Astrocyte (in vitro differentiated cells and primary cell): ENCODE results near the gene PCDHA13. TPM values are rescaled to one million over a fixed set of nuclear protein-coding genes. Genes with fewer than 3 reads are reported as not detected.

Experiments
- DNase-seq: peaks from one replicate; pipeline ENCODE4 v3.0.0-alpha.2; 2010; ENCODE audit warnings: low read depth
- FAIRE-seq: peaks from 2 replicates; lab custom pipeline; 2011; peaks lifted over from hg19 to GRCh38; lab: Jason Lieb, UNC
- H2AFZ ChIP-seq: 2 replicates; pipeline ENCODE4 v1.6.0; 2012; ENCODE audit warnings: low read depth, low read length, inconsistent platforms
- H3K27ac ChIP-seq: 2 replicates; pipeline ENCODE4 v1.5.1; 2011; ENCODE audit warnings: low read depth, low read length, inconsistent platforms
- H3K27me3 ChIP-seq: 2 replicates; pipeline ENCODE4 v1.6.0; 2011; ENCODE audit warnings: low read length, inconsistent platforms; ENCODE audit not compliant: insufficient read depth
- H3K36me3 ChIP-seq: 2 replicates; pipeline ENCODE4 v1.5.1; 2011; ENCODE audit warnings: low read length, inconsistent platforms; ENCODE audit not compliant: insufficient read depth
- H3K4me1 ChIP-seq: 2 replicates; pipeline ENCODE4 v1.5.1; 2011; ENCODE audit warnings: low read length, inconsistent platforms; ENCODE audit not compliant: insufficient read depth
- H3K4me2 ChIP-seq: 2 replicates; pipeline ENCODE4 v1.6.0; 2012; ENCODE audit warnings: low read length, inconsistent platforms
- H3K4me3 ChIP-seq: 2 replicates; pipeline ENCODE4 v1.5.1; 2011; ENCODE audit warnings: low read depth, mild to moderate bottlenecking, low read length, inconsistent platforms; ENCODE audit not compliant: insufficient read depth
- H3K79me2 ChIP-seq: 2 replicates; pipeline ENCODE4 v1.6.0; 2012; ENCODE audit warnings: mild to moderate bottlenecking, low read length, inconsistent platforms; ENCODE audit not compliant: insufficient read depth
- H3K9ac ChIP-seq: 2 replicates; pipeline ENCODE4 v1.6.0; 2012; ENCODE audit warnings: mild to moderate bottlenecking, low read length, inconsistent platforms
- H3K9me3 ChIP-seq: 2 replicates; pipeline ENCODE4 v1.5.1; 2012; ENCODE audit warnings: low read depth, mild to moderate bottlenecking, low read length, inconsistent platforms; ENCODE audit not compliant: insufficient read depth
- H4K20me1 ChIP-seq: 2 replicates; pipeline ENCODE4 v1.6.0; 2012; ENCODE audit warnings: low read length, inconsistent platforms; ENCODE audit not compliant: insufficient read depth
- H3K27ac Mint-ChIP-seq: one replicate; pipeline ENCODE4 v1.8.0; 2021; ENCODE audit warnings: mild to moderate bottlenecking, mixed read lengths; ENCODE audit not compliant: unreplicated experiment
- H3K27me3 Mint-ChIP-seq: one replicate; pipeline ENCODE4 v1.8.0; 2021; ENCODE audit warnings: low read depth, mixed read lengths; ENCODE audit not compliant: unreplicated experiment
- H3K36me3 Mint-ChIP-seq: one replicate; pipeline ENCODE4 v1.8.0; 2021; ENCODE audit warnings: low read depth, mixed read lengths; ENCODE audit not compliant: unreplicated experiment
- H3K4me1 Mint-ChIP-seq: one replicate; pipeline ENCODE4 v1.8.0; 2021; ENCODE audit warnings: low read depth, mixed read lengths; ENCODE audit not compliant: unreplicated experiment
- H3K4me3 Mint-ChIP-seq: one replicate; pipeline ENCODE4 v1.8.0; 2021; ENCODE audit warnings: mild to moderate bottlenecking, moderate library complexity, mixed read lengths; ENCODE audit not compliant: unreplicated experiment
- H3K9me3 Mint-ChIP-seq: one replicate; pipeline ENCODE4 v1.8.0; 2021; ENCODE audit warnings: mild to moderate bottlenecking, mixed read lengths; ENCODE audit not compliant: unreplicated experiment
- CTCF ChIP-seq: IDR thresholded peaks from 2 replicates; pipeline ENCODE4 v1.5.1; 2011; ENCODE audit warnings: low read depth, mild to moderate bottlenecking, inconsistent platforms, low read length, moderate library complexity; ENCODE audit not compliant: insufficient read depth
- EZH2 ChIP-seq: IDR thresholded peaks from 2 replicates; pipeline ENCODE4 v1.6.1; 2012; ENCODE audit warnings: mild to moderate bottlenecking, low read length, inconsistent platforms; ENCODE audit not compliant: insufficient read depth
- total RNA-seq: library from RNA; stranded (reverse); gene quantifications from 2 replicates; pipeline ENCODE4 v1.2.1, GENCODE V29; 2021

The PCDHA13 gene
- total RNA-seq, 1 donor from 2014 or later, result 1.7 TPM

GRCh38 chr5:140877262-140877581 lies 4.7 kb upstream of the PCDHA13 start:
- H3K79me2 ChIP-seq, result no peaks in the 10 kb centered on the region
- H3K4me2 ChIP-seq, result no peak overlapping the region
- DNase-seq (no peak), FAIRE-seq (no peak)
- peaks cover 3% of the 10 kb centered on the region for H3K9me3 Mint-ChIP-seq
- H3K27me3 Mint-ChIP-seq, result no peaks in the 10 kb centered on the region
- no peaks in the 10 kb centered on the region for H4K20me1 ChIP-seq
- no peaks in the 10 kb centered on the region for H3K27me3 ChIP-seq
- H3K27ac Mint-ChIP-seq, result no peak overlapping the region
- H3K36me3 ChIP-seq, result no peaks in the 10 kb centered on the region
- H3K4me1 Mint-ChIP-seq, result peaks cover 6% of the 10 kb centered on the region
- no peak overlapping the region for H2AFZ ChIP-seq
- no peaks in the 10 kb centered on the region for H3K4me1 ChIP-seq
- TF ChIP-seq CTCF (no peak), EZH2 (no peak)
- H3K9ac ChIP-seq, result no peak overlapping the region
- H3K27ac ChIP-seq, result no peak overlapping the region
- H3K4me3 Mint-ChIP-seq, result no peak overlapping the region
- H3K4me3 ChIP-seq, result no peak overlapping the region
- peaks cover 17% of the 10 kb centered on the region for H3K36me3 Mint-ChIP-seq
- H3K9me3 ChIP-seq, result peaks cover 15% of the 10 kb centered on the region

GRCh38 chr5:140882591-140882899 lies 621 bp downstream of the PCDHA13 start:
- Histone ChIP-seq H3K79me2 (no peaks in the 10 kb centered on the region), H3K27me3 (no peaks in the 10 kb centered on the region), H3K9me3 (peaks cover 11% of the 10 kb centered on the region), H2AFZ (no peak overlapping the region), H3K4me1 (no peaks in the 10 kb centered on the region), H3K4me3 (no peak overlapping the region), H3K27ac (no peak overlapping the region), H4K20me1 (no peaks in the 10 kb centered on the region), H3K4me2 (no peak overlapping the region), H3K9ac (no peak overlapping the region), H3K36me3 (no peaks in the 10 kb centered on the region)
- Mint-ChIP-seq H3K36me3 (peaks cover 18% of the 10 kb centered on the region), H3K27me3 (no peaks in the 10 kb centered on the region), H3K4me3 (peak overlapping the region; percentile 80), H3K4me1 (no peaks in the 10 kb centered on the region), H3K9me3 (peaks cover 6% of the 10 kb centered on the region), H3K27ac (no peak overlapping the region)
- no peak for FAIRE-seq
- DNase-seq, result no peak
- no peak for TF ChIP-seq EZH2
- TF ChIP-seq CTCF, result peak; percentile 3

GRCh38 chr5:140883373-140883772 lies 1.4 kb downstream of the PCDHA13 start:
- Mint-ChIP-seq H3K4me1 (no peaks in the 10 kb centered on the region), H3K9me3 (peaks cover 6% of the 10 kb centered on the region), H3K27me3 (no peaks in the 10 kb centered on the region), H3K27ac (no peak overlapping the region), H3K4me3 (no peak overlapping the region), H3K36me3 (peaks cover 18% of the 10 kb centered on the region)
- H3K27me3 ChIP-seq, result no peaks in the 10 kb centered on the region
- H3K4me2 ChIP-seq, result no peak overlapping the region
- H3K4me1 ChIP-seq, result no peaks in the 10 kb centered on the region
- H3K36me3 ChIP-seq, result no peaks in the 10 kb centered on the region
- no peaks in the 10 kb centered on the region for H4K20me1 ChIP-seq
- H3K27ac ChIP-seq, result no peak overlapping the region
- no peak for DNase-seq
- FAIRE-seq, result no peak
- no peak overlapping the region for H2AFZ ChIP-seq
- peaks cover 10% of the 10 kb centered on the region for H3K9me3 ChIP-seq
- no peak overlapping the region for H3K4me3 ChIP-seq
- TF ChIP-seq CTCF (no peak), EZH2 (no peak)
- no peaks in the 10 kb centered on the region for H3K79me2 ChIP-seq
- no peak overlapping the region for H3K9ac ChIP-seq
